Osteoblast (primary cell): ENCODE results near the gene ASMTL. TPM values are rescaled to one million over a fixed set of nuclear protein-coding genes. Genes with fewer than 3 reads are reported as not detected.

ENCODE experiments used
- DNase-seq: peaks from one replicate; pipeline ENCODE4 v3.0.0; 2011; ENCODE audit warnings: low spot score, mixed read lengths; ENCODE audit not compliant: insufficient read length; ENCODE audit errors: missing footprints
- H2AFZ ChIP-seq: 2 replicates; pipeline ENCODE4 v1.6.0; 2011; ENCODE audit warnings: mild to moderate bottlenecking, low read length
- H3K27ac ChIP-seq: 2 replicates; pipeline ENCODE4 v1.5.1; 2011; ENCODE audit warnings: mild to moderate bottlenecking, low read depth, low read length, moderate library complexity
- H3K27me3 ChIP-seq: 2 replicates; pipeline ENCODE4 v1.6.0; 2012; ENCODE audit warnings: mild to moderate bottlenecking, control low read depth, inconsistent platforms, low read length, moderate library complexity; ENCODE audit not compliant: insufficient read depth
- H3K36me3 ChIP-seq: 2 replicates; pipeline ENCODE4 v1.5.1; 2011; ENCODE audit warnings: mild to moderate bottlenecking, low read length, control low read depth, moderate library complexity; ENCODE audit not compliant: insufficient read depth
- H3K4me1 ChIP-seq: 2 replicates; pipeline ENCODE4 v1.5.1; 2011; ENCODE audit warnings: mild to moderate bottlenecking, low read length, control low read depth, moderate library complexity; ENCODE audit not compliant: insufficient read depth
- H3K4me2 ChIP-seq: 2 replicates; pipeline ENCODE4 v1.6.0; 2011; ENCODE audit warnings: mild to moderate bottlenecking, low read length; ENCODE audit not compliant: insufficient read depth
- H3K4me3 ChIP-seq: fragments of 200-600 bp; sonication (generic); 3 replicates; pipeline ENCODE4 v1.5.1; 2012; ENCODE audit warnings: mild to moderate bottlenecking, low read length, inconsistent platforms; ENCODE audit not compliant: insufficient read depth
- H3K79me2 ChIP-seq: 2 replicates; pipeline ENCODE4 v1.6.0; 2012; ENCODE audit warnings: mild to moderate bottlenecking, low read length, control low read depth, inconsistent platforms; ENCODE audit not compliant: insufficient read depth
- H3K9me3 ChIP-seq: 2 replicates; pipeline ENCODE4 v1.5.1; 2011; ENCODE audit warnings: low read depth, low read length, control low read depth
- H4K20me1 ChIP-seq: 2 replicates; pipeline ENCODE4 v1.6.0; 2012; ENCODE audit warnings: mild to moderate bottlenecking, low read length, control low read depth; ENCODE audit not compliant: insufficient read depth
- CTCF ChIP-seq: IDR thresholded peaks from 2 replicates; pipeline ENCODE4 v1.5.1; 2011; ENCODE audit warnings: mild to moderate bottlenecking, low read depth, low read length, moderate library complexity; ENCODE audit errors: extremely low read depth
- total RNA-seq: library from RNA; depleted of rRNA; stranded (reverse); fragments of >200 nt; gene quantifications from 2 replicates; pipeline ENCODE4 v1.2.3, GENCODE V29; 2012

The ASMTL gene
- total RNA-seq, 1 donor, result 24.6 TPM

GRCh38 chrX:1403228-1403627 is 49.5 kb downstream of the ASMTL start:
- no peak overlapping the region for H3K27ac ChIP-seq
- H3K4me1 ChIP-seq, result no peaks in the 10 kb centered on the region
- H3K9me3 ChIP-seq, result no peaks in the 10 kb centered on the region
- H3K79me2 ChIP-seq, result no peaks in the 10 kb centered on the region
- H3K4me3 ChIP-seq, result no peak overlapping the region
- no peak for DNase-seq
- H2AFZ ChIP-seq, result no peak overlapping the region
- H3K27me3 ChIP-seq, result no peaks in the 10 kb centered on the region
- peaks cover 16% of the 10 kb centered on the region for H4K20me1 ChIP-seq
- TF ChIP-seq CTCF, result no peak
- peaks cover 52% of the 10 kb centered on the region for H3K36me3 ChIP-seq
- no peak overlapping the region for H3K4me2 ChIP-seq

DNA sequence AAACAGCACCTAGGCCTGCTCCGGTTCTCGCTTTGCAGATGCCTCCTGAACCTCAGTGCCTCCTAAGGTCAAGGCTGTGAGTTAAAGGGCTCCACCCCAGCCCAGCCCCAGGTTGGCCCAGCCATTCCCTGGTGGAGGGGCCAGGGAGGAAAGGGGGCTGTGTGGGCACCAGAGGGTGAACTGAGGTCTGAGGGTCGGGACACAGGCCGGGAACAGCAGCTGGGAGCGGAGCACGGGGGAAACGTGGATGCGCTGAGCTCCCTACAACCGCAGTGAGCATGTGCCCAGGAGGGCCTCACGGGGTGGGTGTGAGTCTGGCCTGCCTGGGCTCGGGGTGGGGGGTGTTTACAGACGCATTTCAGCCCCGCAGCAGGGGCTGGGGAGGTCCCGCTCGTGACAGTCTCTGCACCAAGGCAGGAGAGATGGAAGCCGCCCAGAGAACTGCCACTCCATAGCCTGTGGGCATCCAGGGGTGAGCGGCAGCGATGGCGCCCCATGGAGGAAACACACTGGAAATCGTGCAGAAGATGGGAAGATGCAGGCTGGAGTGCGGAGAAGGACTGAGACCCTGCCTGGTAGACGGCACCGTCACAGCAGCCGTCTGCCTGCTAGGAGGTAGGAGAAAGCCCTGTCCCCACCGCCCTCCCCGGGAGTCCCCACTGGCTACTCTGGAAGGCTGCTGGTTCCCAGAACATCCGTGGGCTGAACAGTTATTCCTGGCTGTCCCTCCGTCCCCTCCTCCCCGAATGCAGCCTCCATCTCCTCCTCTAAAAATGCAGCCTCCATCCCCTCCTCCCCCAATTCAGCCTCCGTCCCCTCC is 50.9 kb downstream of the ASMTL start:
- Histone ChIP-seq H3K4me2 (no peak overlapping the region), H2AFZ (no peak overlapping the region), H3K9me3 (no peaks in the 10 kb centered on the region)

GRCh38 chrX:1400742-1401471 is 51.8 kb downstream of the ASMTL start:
- no peak for DNase-seq
- peaks cover 16% of the 10 kb centered on the region for H4K20me1 ChIP-seq
- H3K27me3 ChIP-seq, result no peaks in the 10 kb centered on the region
- no peak overlapping the region for H3K4me3 ChIP-seq
- H3K4me1 ChIP-seq, result no peaks in the 10 kb centered on the region
- no peak for TF ChIP-seq CTCF
- no peak overlapping the region for H2AFZ ChIP-seq
- peaks cover 36% of the 10 kb centered on the region for H3K36me3 ChIP-seq
- H3K79me2 ChIP-seq, result peaks cover 2% of the 10 kb centered on the region
- no peak overlapping the region for H3K4me2 ChIP-seq
- no peak overlapping the region for H3K27ac ChIP-seq
- no peaks in the 10 kb centered on the region for H3K9me3 ChIP-seq

More for the DNA sequence above, 50.9 kb downstream of the ASMTL start:
- peaks cover 16% of the 10 kb centered on the region for H4K20me1 ChIP-seq
- TF ChIP-seq CTCF, result no peak
- H3K27ac ChIP-seq, result no peak overlapping the region
- DNase-seq, result no peak
- H3K4me1 ChIP-seq, result no peaks in the 10 kb centered on the region
- no peaks in the 10 kb centered on the region for H3K79me2 ChIP-seq
- no peak overlapping the region for H3K4me3 ChIP-seq
- no peaks in the 10 kb centered on the region for H3K27me3 ChIP-seq
- peaks cover 45% of the 10 kb centered on the region for H3K36me3 ChIP-seq

- Histone ChIP-seq H3K9me3 (no peaks in the 10 kb centered on the region), H4K20me1 (peaks cover 23% of the 10 kb centered on the region), H2AFZ (no peak overlapping the region), H3K4me2 (no peak overlapping the region), H3K36me3 (peaks cover 28% of the 10 kb centered on the region), H3K4me1 (peaks cover 4% of the 10 kb centered on the region), H3K27me3 (no peaks in the 10 kb centered on the region), H3K4me3 (no peak overlapping the region), H3K27ac (no peak overlapping the region), H3K79me2 (peaks cover 7% of the 10 kb centered on the region)
- TF ChIP-seq CTCF, result no peak
- no peak for DNase-seq
These were observed 52.7 kb downstream of the ASMTL start for GRCh38 chrX:1400049-1400448.
